Lower lobe of right lung (tissue), 2 donors: ENCODE results near the gene TSN. TPM values are rescaled to one million over a fixed set of nuclear protein-coding genes. Genes with fewer than 3 reads are reported as not detected.

Experiments used
- ATAC-seq, 2 donors: fragments of 200-7000 bp; cut with Tn5 transposase; one replicate each; pipeline ENCODE4 v1.9.1; 2020 to 2022; ENCODE audit warnings: mild to moderate bottlenecking in 2 of 2, moderate library complexity in 2 of 2
- DNase-seq: peaks from one replicate; pipeline ENCODE4 v3.0.0-alpha.2; 2020
- H3K27ac ChIP-seq: fragments of 200-600 bp; one replicate; pipeline ENCODE4 v1.8.0; 2022
- H3K27me3 ChIP-seq: fragments of 200-600 bp; one replicate; pipeline ENCODE4 v1.8.0; 2022; ENCODE audit warnings: low read depth
- H3K36me3 ChIP-seq: fragments of 200-600 bp; one replicate; pipeline ENCODE4 v1.8.0; 2022; ENCODE audit warnings: mild to moderate bottlenecking
- H3K4me1 ChIP-seq: fragments of 200-600 bp; one replicate; pipeline ENCODE4 v1.8.0; 2022
- H3K4me3 ChIP-seq: fragments of 200-600 bp; one replicate; pipeline ENCODE4 v1.8.0; 2022; ENCODE audit warnings: mild to moderate bottlenecking
- H3K9me3 ChIP-seq: fragments of 200-600 bp; one replicate; pipeline ENCODE4 v1.8.0; 2022
- CTCF ChIP-seq: fragments of 200-600 bp; IDR thresholded peaks from one replicate; pipeline ENCODE4 v1.8.0; 2022; ENCODE audit warnings: antibody characterized with exemption, mild to moderate bottlenecking
- intact Hi-C: fragments of 100-400 bp; cut with DNase I; formaldehyde crosslinking; loops from one replicate; pipeline ENCODE4 v1.11.0; 2022
- total RNA-seq: library from RNA; stranded (reverse); fragmentation: NEBNext Ultra II Directional; extraction: Animal tissue kit (Norgen Biotek cat#: 25700); gene quantifications from one replicate; pipeline ENCODE4 v1.2.1, GENCODE V29; 2021
- donor health status: DM: no; HTN: yes; CAD: no; lungs with severe emphysema.

The TSN gene
- total RNA-seq, 1 donor from 2014 or later, result 36.2 TPM

- ATAC-seq (no peak), DNase-seq (no peak)
- H3K4me3 ChIP-seq, result no peak overlapping the region
- H3K36me3 ChIP-seq, result no peaks in the 10 kb centered on the region
- H3K27ac ChIP-seq, result no peak overlapping the region
- no peaks in the 10 kb centered on the region for H3K4me1 ChIP-seq
- H3K9me3 ChIP-seq, result no peaks in the 10 kb centered on the region
- intact Hi-C loops, result no loop called here
- peaks cover 3% of the 10 kb centered on the region for H3K27me3 ChIP-seq
- no peak for TF ChIP-seq CTCF
Observed at GRCh38 chr2:121791801-121792221, 36.4 kb downstream of the TSN start.

GRCh38 chr2:121793816-121794215 lies 38.4 kb downstream of the TSN start:
- H3K27me3 ChIP-seq, result peaks cover 3% of the 10 kb centered on the region
- H3K4me1 ChIP-seq, result no peaks in the 10 kb centered on the region
- H3K27ac ChIP-seq, result no peak overlapping the region
- intact Hi-C loops, result no loop called here
- no peaks in the 10 kb centered on the region for H3K36me3 ChIP-seq
- H3K4me3 ChIP-seq, result no peak overlapping the region
- DNase-seq (no peak), ATAC-seq (no peak)
- H3K9me3 ChIP-seq, result no peaks in the 10 kb centered on the region
- TF ChIP-seq CTCF, result no peak

- Histone ChIP-seq H3K9me3 (no peaks in the 10 kb centered on the region), H3K36me3 (no peaks in the 10 kb centered on the region), H3K27ac (no peak overlapping the region), H3K27me3 (peaks cover 3% of the 10 kb centered on the region), H3K4me1 (no peaks in the 10 kb centered on the region), H3K4me3 (no peak overlapping the region)
- intact Hi-C loops, result no loop called here
- no peak for TF ChIP-seq CTCF
- DNase-seq (no peak), ATAC-seq (no peak)
Observed at GRCh38 chr2:121794233-121794632, 38.8 kb downstream of the TSN start.

GRCh38 chr2:121796239-121796638 lies 40.8 kb downstream of the TSN start:
- H3K27ac ChIP-seq, result no peak overlapping the region
- no peak for DNase-seq
- H3K36me3 ChIP-seq, result no peaks in the 10 kb centered on the region
- H3K4me1 ChIP-seq, result no peaks in the 10 kb centered on the region
- intact Hi-C loops, result no loop called here
- peaks cover under 1% of the 10 kb centered on the region for H3K27me3 ChIP-seq
- H3K9me3 ChIP-seq, result no peaks in the 10 kb centered on the region
- no peak for TF ChIP-seq CTCF
- H3K4me3 ChIP-seq, result no peak overlapping the region
- no peak for ATAC-seq

- H3K36me3 ChIP-seq, result no peaks in the 10 kb centered on the region
- ATAC-seq (no peak), DNase-seq (no peak)
- H3K27ac ChIP-seq, result no peak overlapping the region
- no peaks in the 10 kb centered on the region for H3K27me3 ChIP-seq
- H3K4me1 ChIP-seq, result no peaks in the 10 kb centered on the region
- intact Hi-C loops, result no loop called here
- TF ChIP-seq CTCF, result no peak
- peaks cover 11% of the 10 kb centered on the region for H3K9me3 ChIP-seq
- H3K4me3 ChIP-seq, result no peak overlapping the region
Observed at GRCh38 chr2:121798617-121799016, 43.2 kb downstream of the TSN start.

GRCh38 chr2:121801916-121802315 lies 46.5 kb downstream of the TSN start:
- Histone ChIP-seq H3K36me3 (no peaks in the 10 kb centered on the region), H3K4me1 (no peaks in the 10 kb centered on the region), H3K9me3 (peaks cover 11% of the 10 kb centered on the region), H3K27ac (no peak overlapping the region), H3K27me3 (no peaks in the 10 kb centered on the region), H3K4me3 (no peak overlapping the region)
- no peak for TF ChIP-seq CTCF
- DNase-seq (no peak), ATAC-seq (no peak)
- intact Hi-C loops, result no loop called here
